T-cell (primary cell): Measurements from ENCODE around the gene ELK3. TPM values are rescaled to one million over a fixed set of nuclear protein-coding genes. Genes with fewer than 3 reads are reported as not detected.

ENCODE experiments used
- ATAC-seq, 4 experiments: fragments of 200-7000 bp in 3 of 4; fragments of 150-1000 bp in 1 of 4; cut with Tn5 transposase; replicated peaks in 1 of 4; 1 replicate in 3 of 4; 2 replicates in 1 of 4; pipeline ENCODE4 v1.10.0; 2021; ENCODE audit warnings: moderate library complexity in 3 of 4, mild to moderate bottlenecking in 2 of 4, moderate number of reproducible peaks in 1 of 4
- CTCF ChIA-PET, 2 donors: fragments of 300-600 bp; sonication (Branson Sonifier 250); formaldehyde crosslinking; loops; one replicate each; lab custom pipeline; 2022; ENCODE audit warnings: antibody characterized with exemption in 2 of 2; lab: Charles Lee
- POLR2A ChIA-PET, 2 donors: fragments of 300-600 bp; sonication (Branson Sonifier 250); formaldehyde crosslinking; loops; one replicate each; lab custom pipeline; 2022; ENCODE audit warnings: antibody characterized with exemption in 2 of 2; lab: Charles Lee
- DNase-seq, 35 experiments: peaks; one replicate each; pipeline versions ENCODE4 v3.0.0 to v3.0.0-alpha.2; 2013 to 2023
- H3K27ac ChIP-seq: one replicate; pipeline ENCODE4 v1.5.1; 2013; ENCODE audit warnings: low read length
- H3K27me3 ChIP-seq, 2 experiments: replicated peaks in 1 of 2; 1 replicate in 1 of 2; 2 replicates in 1 of 2; pipeline versions ENCODE4 v1.6.1 to v1.7.0; 2013; ENCODE audit warnings: low read length in 1 of 2, mixed read lengths in 1 of 2; ENCODE audit not compliant: control insufficient read depth in 2 of 2, insufficient read depth in 2 of 2; ENCODE audit errors: extremely low read depth in 1 of 2
- H3K36me3 ChIP-seq, 2 donors: 1 replicate in 1 of 2; 2 replicates in 1 of 2; pipeline versions ENCODE4 v1.6.1 to v1.7.0; 2013; ENCODE audit warnings: low read length in 1 of 2; ENCODE audit not compliant: control insufficient read depth in 2 of 2, insufficient read depth in 1 of 2; ENCODE audit errors: extremely low read depth in 1 of 2
- H3K4me1 ChIP-seq, 2 experiments: 1 replicate in 1 of 2; 2 replicates in 1 of 2; pipeline versions ENCODE4 v1.6.1 to v1.7.0; 2013; ENCODE audit warnings: low read length in 2 of 2, mixed read lengths in 1 of 2; ENCODE audit not compliant: insufficient read depth in 2 of 2, control insufficient read depth in 1 of 2; ENCODE audit errors: extremely low read depth in 1 of 2
- H3K4me3 ChIP-seq, 2 donors: 1 replicate in 1 of 2; 2 replicates in 1 of 2; pipeline versions ENCODE4 v1.5.1 to v1.7.0; 2013; ENCODE audit warnings: mild to moderate bottlenecking in 2 of 2, low read length in 1 of 2, moderate library complexity in 1 of 2; ENCODE audit not compliant: control insufficient read depth in 1 of 2; ENCODE audit errors: extremely low read depth in 1 of 2
- H3K9me3 ChIP-seq: 2 replicates; pipeline ENCODE4 v1.7.0; 2013
- H3K27ac Mint-ChIP-seq, 2 donors: one replicate each; pipeline ENCODE4 v1.8.0; 2020 to 2021; ENCODE audit warnings: mild to moderate bottlenecking in 2 of 2, mixed read lengths in 2 of 2
- H3K27me3 Mint-ChIP-seq, 2 donors: one replicate each; pipeline ENCODE4 v1.8.0; 2021 to 2022; ENCODE audit warnings: mixed read lengths in 2 of 2
- H3K36me3 Mint-ChIP-seq: one replicate; pipeline ENCODE4 v1.8.0; 2021; ENCODE audit warnings: mixed read lengths
- H3K4me1 Mint-ChIP-seq, 3 donors: one replicate each; pipeline ENCODE4 v1.8.0; 2020 to 2022; ENCODE audit warnings: mixed read lengths in 3 of 3, mild to moderate bottlenecking in 1 of 3
- H3K4me3 Mint-ChIP-seq, 3 donors: one replicate each; pipeline ENCODE4 v1.8.0; 2020 to 2022; ENCODE audit warnings: mild to moderate bottlenecking in 3 of 3, mixed read lengths in 3 of 3, moderate library complexity in 3 of 3
- H3K9me3 Mint-ChIP-seq, 3 donors: one replicate each; pipeline ENCODE4 v1.8.0; 2020 to 2022; ENCODE audit warnings: mixed read lengths in 3 of 3
- WGBS: methylation state at CpG from one replicate; pipeline ENCODE4 v1.1.5; 2013; ENCODE audit warnings: missing lambda C conversion rate; ENCODE audit not compliant: insufficient coverage; 5-methylcytosine and 5-hydroxymethylcytosine counted together
- total RNA-seq, 35 experiments: library from RNA in 6 of 35; stranded (reverse) in 6 of 35; fragments of 120-200 nt in 1 of 35; gene quantifications; one replicate each; pipeline versions ENCODE4 v1.2.1 to v1.2.4 and lab custom pipeline; 2013 to 2026

The ELK3 gene
- total RNA-seq, 5 donors from 2014 or later (not counting 1 experiment from before 2014, with no cell fraction given): 33.8 to 62.7 (median 55.5) TPM

- Mint-ChIP-seq H3K4me1 (peaks cover 21 to 68% (median 60%) of the 10 kb centered on the region in 3 donors), H3K27me3 (no peaks in the 10 kb centered on the region), H3K27ac (no peak overlapping the region), H3K4me3 (no peak overlapping the region), H3K36me3 (peaks cover 66% of the 10 kb centered on the region), H3K9me3 (no peaks in the 10 kb centered on the region)
- H3K4me1 ChIP-seq: peaks cover 0 to 28% of the 10 kb centered on the region in 2 experiments
- H3K9me3 ChIP-seq: no peaks in the 10 kb centered on the region
- ATAC-seq (no peak), DNase-seq (no peak)
- ChIA-PET CTCF (no interaction called here), POLR2A (no interaction called here)
- H3K4me3 ChIP-seq: no peak overlapping the region
- H3K36me3 ChIP-seq: peaks cover 26 to 61% of the 10 kb centered on the region in 2 donors
- H3K27me3 ChIP-seq: no peaks in the 10 kb centered on the region
- 98% methylated on average over 8 of the region's 13 CpGs for WGBS
- no peak overlapping the region for H3K27ac ChIP-seq
These were observed 53.4 kb downstream of the ELK3 start for GRCh38 chr12:96247563-96247962.

GRCh38 chr12:96248136-96248931 lies 54.2 kb downstream of the ELK3 start:
- peaks cover 66% of the 10 kb centered on the region for H3K36me3 Mint-ChIP-seq
- peaks cover 14 to 64% (median 55%) of the 10 kb centered on the region in 3 donors for H3K4me1 Mint-ChIP-seq
- Histone ChIP-seq H3K36me3 (peaks cover 28 to 66% of the 10 kb centered on the region in 2 donors), H3K9me3 (no peaks in the 10 kb centered on the region), H3K4me3 (no peak overlapping the region), H3K27me3 (no peaks in the 10 kb centered on the region), H3K4me1 (peaks cover 0 to 21% of the 10 kb centered on the region in 2 experiments), H3K27ac (no peak overlapping the region)
- DNase-seq (no peak), ATAC-seq (no peak)
- H3K4me3 Mint-ChIP-seq: no peak overlapping the region
- no peaks in the 10 kb centered on the region for H3K27me3 Mint-ChIP-seq
- WGBS: 99% methylated on average over 14 of the region's 17 CpGs
- CTCF ChIA-PET: interaction anchor here in 1 of 2 donors (0.5 kb wide), 1 partner anchor 250 kb away, joined by 4 read pairs; no protein-coding TSS in a partner anchor
- POLR2A ChIA-PET: interaction anchor here in 1 of 2 donors (0.6 kb wide), 1 partner anchor 89 kb away, joined by 4 read pairs; no protein-coding TSS in a partner anchor
- no peak overlapping the region for H3K27ac Mint-ChIP-seq
- H3K9me3 Mint-ChIP-seq: no peaks in the 10 kb centered on the region

GRCh38 chr12:96249196-96250118 lies 55.3 kb downstream of the ELK3 start:
- ATAC-seq: no peak

GRCh38 chr12:96250119-96250685 lies 56.0 kb downstream of the ELK3 start:
- Histone ChIP-seq H3K27ac (no peak overlapping the region), H3K36me3 (peaks cover 32 to 71% of the 10 kb centered on the region in 2 donors), H3K9me3 (no peaks in the 10 kb centered on the region), H3K4me1 (peaks cover 0 to 29% of the 10 kb centered on the region in 2 experiments), H3K27me3 (no peaks in the 10 kb centered on the region), H3K4me3 (no peak overlapping the region)
- no peaks in the 10 kb centered on the region for H3K27me3 Mint-ChIP-seq
- peak overlapping the region; percentile 72 to 84 for H3K27ac Mint-ChIP-seq
- 95% methylated on average over 3 of the region's 7 CpGs for WGBS
- no peak overlapping the region for H3K4me3 Mint-ChIP-seq
- CTCF ChIA-PET: interaction anchor here in 1 of 2 donors (1.7 kb wide), 1 partner anchor 149 kb away, joined by 7 read pairs; the partner anchor contains the start of gene CDK17
- H3K9me3 Mint-ChIP-seq: no peaks in the 10 kb centered on the region
- no peak for ATAC-seq
- POLR2A ChIA-PET: interaction anchor here (0.6 to 1.3 kb wide), 2 partner anchors 8 to 31 kb away, joined by 3 read pairs; no protein-coding TSS in a partner anchor
- H3K4me1 Mint-ChIP-seq: peaks cover 12 to 62% (median 59%) of the 10 kb centered on the region in 3 donors
- DNase-seq: no peak
- H3K36me3 Mint-ChIP-seq: peaks cover 72% of the 10 kb centered on the region

More at GRCh38 chr12:96249196-96250118, 55.3 kb downstream of the ELK3 start:
- CTCF ChIA-PET: interaction anchor here in 1 of 2 donors (0.5 kb wide), 1 partner anchor 251 kb away, joined by 4 read pairs; no protein-coding TSS in a partner anchor
- H3K27ac Mint-ChIP-seq: peak overlapping the region; percentile 72 to 84
- Histone ChIP-seq H3K4me3 (no peak overlapping the region), H3K9me3 (no peaks in the 10 kb centered on the region), H3K27me3 (no peaks in the 10 kb centered on the region), H3K27ac (no peak overlapping the region), H3K4me1 (peaks cover 0 to 21% of the 10 kb centered on the region in 2 experiments), H3K36me3 (peaks cover 30 to 71% of the 10 kb centered on the region in 2 donors)
- DNase-seq: no peak
- 91% methylated on average over 14 of the region's 16 CpGs for WGBS
- no peaks in the 10 kb centered on the region for H3K27me3 Mint-ChIP-seq
- no peak overlapping the region for H3K4me3 Mint-ChIP-seq
- no peaks in the 10 kb centered on the region for H3K9me3 Mint-ChIP-seq
- POLR2A ChIA-PET: interaction anchor here in 1 of 2 donors (0.6 kb wide), 2 partner anchors 32 to 88 kb away, joined by 3 to 4 read pairs; no protein-coding TSS in a partner anchor
- H3K36me3 Mint-ChIP-seq: peaks cover 69% of the 10 kb centered on the region
- H3K4me1 Mint-ChIP-seq: peaks cover 12 to 66% (median 60%) of the 10 kb centered on the region in 3 donors

GRCh38 chr12:96255077-96255476 lies 60.9 kb downstream of the ELK3 start:
- DNase-seq: no peak
- Mint-ChIP-seq H3K9me3 (no peaks in the 10 kb centered on the region), H3K4me3 (no peak overlapping the region), H3K4me1 (peaks cover under 1 to 38% (median 36%) of the 10 kb centered on the region in 3 donors), H3K36me3 (peaks cover 50% of the 10 kb centered on the region), H3K27me3 (no peaks in the 10 kb centered on the region), H3K27ac (peak overlapping the region; percentile 65 to 70)
- ChIA-PET CTCF (interaction anchor here in 1 of 2 donors (0.6 kb wide), 1 partner anchor 156 kb away, joined by 5 read pairs; no protein-coding TSS in a partner anchor), POLR2A (interaction anchor here (0.5 to 1.2 kb wide), 3 partner anchors 11 to 189 kb away, joined by 3 to 5 read pairs (median 3); no protein-coding TSS in a partner anchor)
- Histone ChIP-seq H3K36me3 (peaks cover 15 to 49% of the 10 kb centered on the region in 2 donors), H3K4me3 (no peak overlapping the region), H3K27ac (no peak overlapping the region), H3K27me3 (no peaks in the 10 kb centered on the region), H3K9me3 (no peaks in the 10 kb centered on the region), H3K4me1 (peaks cover 6 to 36% of the 10 kb centered on the region in 2 experiments)
- 96% methylated on average over 8 of the region's 8 CpGs for WGBS
- no peak for ATAC-seq
